Adrenal gland (tissue), 5 donors: Measurements from ENCODE around the gene GLIS1.

Experiments
- POLR2A ChIP-seq, 2 donors: fragments of 450-650 bp; IDR thresholded peaks; one replicate each; pipeline ENCODE4 v1.6.1; 2017; ENCODE audit warnings: antibody characterized with exemption in 2 of 2, mild to moderate bottlenecking in 2 of 2, moderate library complexity in 1 of 2
- TF ChIP-seq, protein P1 (sequence below), 6 experiments: fragments of 450-650 bp in 4 of 6; fragments of 200-600 bp in 2 of 6; sonication (generic) in 1 of 6; IDR thresholded peaks; 1 replicate in 5 of 6; 2 replicates in 1 of 6; pipeline versions ENCODE4 v1.5.1 to v1.8.0; 2016 to 2021; ENCODE audit warnings: antibody characterized with exemption in 6 of 6, mild to moderate bottlenecking in 2 of 6, moderate library complexity in 1 of 6
- donor health status: DM: no; HTN: no; CAD: no.

DNA sequence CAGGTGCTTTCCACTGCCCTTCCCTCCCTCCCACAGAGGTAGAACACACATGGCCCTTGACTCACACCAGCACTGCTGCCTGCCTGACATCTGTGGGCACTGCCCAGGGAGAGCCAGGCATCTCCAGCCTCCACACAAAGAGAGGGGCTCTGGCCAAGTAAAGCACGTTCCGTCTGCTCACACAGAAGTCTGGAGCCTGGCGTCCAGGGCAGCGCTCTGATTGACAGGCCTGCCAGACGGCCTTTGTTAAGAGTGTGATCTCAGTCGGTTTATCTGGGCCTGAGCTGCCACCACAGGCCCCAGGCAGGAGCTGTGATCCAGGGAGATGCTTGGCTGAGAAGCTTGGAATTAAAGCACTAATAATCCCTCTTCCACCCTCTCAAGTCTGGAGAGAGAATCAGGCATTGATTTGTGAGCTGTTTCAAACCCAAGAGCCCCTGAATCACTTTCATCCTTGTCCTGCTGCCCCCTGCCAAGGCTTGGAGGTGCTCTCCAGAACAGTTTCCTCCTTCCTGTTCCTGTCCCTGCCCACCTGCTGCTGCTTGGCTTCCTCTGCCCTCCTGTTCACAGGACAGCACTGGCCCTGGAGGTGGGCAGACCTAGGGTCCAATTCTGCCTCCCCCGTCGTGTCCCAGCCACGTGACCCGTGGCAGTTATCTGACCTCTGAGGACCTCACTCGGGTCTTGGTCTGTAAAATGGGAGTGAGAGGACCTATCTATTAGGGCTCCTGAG, 276.0 kb downstream of the GLIS1 start:
- TF ChIP-seq POLR2A (IDR thresholded peaks at IDR 0.05): no peak
- TF ChIP-seq, protein P1, sequence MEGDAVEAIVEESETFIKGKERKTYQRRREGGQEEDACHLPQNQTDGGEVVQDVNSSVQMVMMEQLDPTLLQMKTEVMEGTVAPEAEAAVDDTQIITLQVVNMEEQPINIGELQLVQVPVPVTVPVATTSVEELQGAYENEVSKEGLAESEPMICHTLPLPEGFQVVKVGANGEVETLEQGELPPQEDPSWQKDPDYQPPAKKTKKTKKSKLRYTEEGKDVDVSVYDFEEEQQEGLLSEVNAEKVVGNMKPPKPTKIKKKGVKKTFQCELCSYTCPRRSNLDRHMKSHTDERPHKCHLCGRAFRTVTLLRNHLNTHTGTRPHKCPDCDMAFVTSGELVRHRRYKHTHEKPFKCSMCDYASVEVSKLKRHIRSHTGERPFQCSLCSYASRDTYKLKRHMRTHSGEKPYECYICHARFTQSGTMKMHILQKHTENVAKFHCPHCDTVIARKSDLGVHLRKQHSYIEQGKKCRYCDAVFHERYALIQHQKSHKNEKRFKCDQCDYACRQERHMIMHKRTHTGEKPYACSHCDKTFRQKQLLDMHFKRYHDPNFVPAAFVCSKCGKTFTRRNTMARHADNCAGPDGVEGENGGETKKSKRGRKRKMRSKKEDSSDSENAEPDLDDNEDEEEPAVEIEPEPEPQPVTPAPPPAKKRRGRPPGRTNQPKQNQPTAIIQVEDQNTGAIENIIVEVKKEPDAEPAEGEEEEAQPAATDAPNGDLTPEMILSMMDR (IDR thresholded peaks at IDR 0.05): no peak
